HEK293T (cell line): ENCODE data around the gene SHISAL1.
"Not testable (repeated sequence)": the region's sequence is repeated elsewhere in the genome, so short reads cannot be mapped to it uniquely, and the experiment has no call there.

Source experiments
- CTCF ChIA-PET: fragments of 350-600 bp; formaldehyde crosslinking; extraction: SDS; loops from one replicate; lab custom pipeline; 2021; ENCODE audit warnings: antibody characterized with exemption, inconsistent platforms; lab: Yijun Ruan, JAX
- POLR2A ChIA-PET: fragments of 350-600 bp; formaldehyde crosslinking; extraction: SDS; loops from one replicate; lab custom pipeline; 2020; ENCODE audit warnings: antibody characterized with exemption, inconsistent platforms; lab: Yijun Ruan, JAX
- DNase-seq: peaks from one replicate; pipeline ENCODE4 v3.0.0; 2012; ENCODE audit warnings: mixed read lengths; ENCODE audit errors: extremely low spot score
- ARNT ChIP-seq: fragments of 450-650 bp; IDR thresholded peaks from 2 replicates; pipeline ENCODE4 v1.6.1; 2017; ENCODE audit warnings: mild to moderate bottlenecking
- BHLHE40 ChIP-seq: fragments of 450-650 bp; IDR thresholded peaks from 2 replicates; pipeline ENCODE4 v1.6.1; 2016; ENCODE audit warnings: mild to moderate bottlenecking, moderate library complexity, borderline replicate concordance
- CTBP1 ChIP-seq: fragments of 450-650 bp; IDR thresholded peaks from 2 replicates; pipeline ENCODE4 v1.6.1; 2016; ENCODE audit warnings: borderline replicate concordance
- ELF4 ChIP-seq: fragments of 450-650 bp; IDR thresholded peaks from 2 replicates; pipeline ENCODE4 v1.6.1; 2017; ENCODE audit warnings: antibody characterized with exemption
- FOXA1 ChIP-seq: fragments of 450-650 bp; IDR thresholded peaks from 2 replicates; pipeline ENCODE4 v1.6.1; 2016; ENCODE audit warnings: mild to moderate bottlenecking
- FOXK2 ChIP-seq: fragments of 450-650 bp; IDR thresholded peaks from 2 replicates; pipeline ENCODE4 v1.6.1; 2016; ENCODE audit warnings: mild to moderate bottlenecking
- FOXM1 ChIP-seq: fragments of 450-650 bp; IDR thresholded peaks from 2 replicates; pipeline ENCODE4 v1.6.1; 2017; ENCODE audit warnings: mild to moderate bottlenecking, borderline replicate concordance
- HDGF ChIP-seq: fragments of 450-650 bp; IDR thresholded peaks from 2 replicates; pipeline ENCODE4 v1.6.1; 2017; ENCODE audit warnings: antibody characterized with exemption, borderline replicate concordance
- L3MBTL2 ChIP-seq: fragments of 450-650 bp; conservative IDR thresholded peaks from 2 replicates; pipeline ENCODE4 v1.6.1; 2016; ENCODE audit warnings: mild to moderate bottlenecking
- LEF1 ChIP-seq: fragments of 450-650 bp; IDR thresholded peaks from 2 replicates; pipeline ENCODE4 v1.6.1; 2017; ENCODE audit warnings: mild to moderate bottlenecking, borderline replicate concordance
- NFRKB ChIP-seq: fragments of 450-650 bp; IDR thresholded peaks from 2 replicates; pipeline ENCODE4 v1.6.1; 2016; ENCODE audit warnings: mild to moderate bottlenecking, moderate library complexity
- SP1 ChIP-seq: fragments of 450-650 bp; IDR thresholded peaks from 2 replicates; pipeline ENCODE4 v1.6.1; 2017
- SUZ12 ChIP-seq: fragments of 450-650 bp; IDR thresholded peaks from 2 replicates; pipeline ENCODE4 v1.6.1; 2016; ENCODE audit warnings: mild to moderate bottlenecking
- TARDBP ChIP-seq: fragments of 450-650 bp; IDR thresholded peaks from 2 replicates; pipeline ENCODE4 v1.6.1; 2016
- ZNF384 ChIP-seq: fragments of 450-650 bp; IDR thresholded peaks from 2 replicates; pipeline ENCODE4 v1.6.1; 2016
- TF ChIP-seq, protein P1 (sequence below): fragments of 450-650 bp; IDR thresholded peaks from 2 replicates; pipeline ENCODE4 v1.6.1; 2016

Gene SHISAL1

GRCh38 chr22:44307509-44308169 lies 5.1 kb downstream of the SHISAL1 start:
- no peak for DNase-seq
- CTCF ChIA-PET, result no interaction called here
- TF ChIP-seq ARNT, result no peak
- no peak for TF ChIP-seq SUZ12
- TF ChIP-seq CTBP1, result no peak
- no peak for TF ChIP-seq HDGF
- TF ChIP-seq, protein P1, sequence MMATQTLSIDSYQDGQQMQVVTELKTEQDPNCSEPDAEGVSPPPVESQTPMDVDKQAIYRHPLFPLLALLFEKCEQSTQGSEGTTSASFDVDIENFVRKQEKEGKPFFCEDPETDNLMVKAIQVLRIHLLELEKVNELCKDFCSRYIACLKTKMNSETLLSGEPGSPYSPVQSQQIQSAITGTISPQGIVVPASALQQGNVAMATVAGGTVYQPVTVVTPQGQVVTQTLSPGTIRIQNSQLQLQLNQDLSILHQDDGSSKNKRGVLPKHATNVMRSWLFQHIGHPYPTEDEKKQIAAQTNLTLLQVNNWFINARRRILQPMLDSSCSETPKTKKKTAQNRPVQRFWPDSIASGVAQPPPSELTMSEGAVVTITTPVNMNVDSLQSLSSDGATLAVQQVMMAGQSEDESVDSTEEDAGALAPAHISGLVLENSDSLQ, result no peak
- no peak for TF ChIP-seq LEF1
- no peak for TF ChIP-seq FOXA1
- no peak for TF ChIP-seq FOXK2
- TF ChIP-seq BHLHE40, result no peak
- no peak for TF ChIP-seq ZNF384
- no peak for TF ChIP-seq TARDBP
- TF ChIP-seq NFRKB, result no peak
- TF ChIP-seq ELF4, result no peak
- no peak for TF ChIP-seq SP1
- no peak for TF ChIP-seq L3MBTL2
- TF ChIP-seq FOXM1, result no peak
- POLR2A ChIA-PET, result no interaction called here

DNA sequence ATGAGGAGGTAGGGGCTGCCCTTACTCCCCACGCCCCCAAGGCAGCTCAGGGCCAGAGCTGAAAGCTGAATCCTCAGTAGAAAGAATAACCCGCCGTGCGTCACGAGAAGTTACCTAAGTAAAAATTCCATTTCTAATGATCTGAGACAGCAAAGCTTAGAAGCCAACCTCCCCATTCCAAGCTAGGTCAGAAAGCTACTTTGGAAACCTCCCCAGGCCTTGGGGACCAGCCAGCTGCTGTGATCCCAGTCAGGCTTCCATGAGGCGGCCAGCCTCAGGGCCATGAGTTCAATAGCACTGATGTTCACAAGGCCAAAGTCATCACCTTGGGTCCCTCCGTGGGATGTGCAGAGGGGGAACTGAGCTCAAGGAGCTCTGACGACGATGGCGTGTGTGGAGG lies 6.9 kb downstream of the SHISAL1 start:
- ChIA-PET POLR2A (no interaction called here), CTCF (no interaction called here)
- no peak for TF ChIP-seq NFRKB
- no peak for TF ChIP-seq TARDBP
- no peak for DNase-seq

DNA sequence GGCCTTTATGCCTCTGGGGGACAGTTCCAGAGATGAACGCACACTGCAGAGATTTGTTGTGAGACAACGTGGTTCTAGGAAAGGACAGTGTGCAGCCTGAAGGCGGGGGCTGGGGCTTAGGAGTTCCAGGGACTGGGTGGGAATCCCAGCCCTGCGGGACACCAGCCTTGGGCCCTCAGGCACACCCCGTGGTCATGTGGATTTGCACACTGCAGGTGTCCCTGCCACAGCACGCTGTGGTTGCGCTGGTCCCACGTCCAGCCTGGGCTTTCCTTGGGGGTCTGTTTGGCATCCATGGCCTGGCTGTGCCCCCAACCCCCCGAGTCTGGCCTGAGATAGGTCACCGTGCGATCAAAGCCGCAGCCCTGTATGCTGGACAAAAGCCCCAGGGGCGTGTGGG lies 7.3 kb downstream of the SHISAL1 start:
- DNase-seq, result no peak
- ChIA-PET CTCF (no interaction called here), POLR2A (no interaction called here)
- TF ChIP-seq FOXA1 (no peak), ELF4 (no peak), CTBP1 (no peak), ZNF384 (no peak), L3MBTL2 (no peak), BHLHE40 (no peak), SUZ12 (no peak), NFRKB (no peak), HDGF (no peak), ARNT (no peak), LEF1 (no peak), SP1 (no peak), TARDBP (no peak), FOXM1 (no peak), FOXK2 (no peak)
- TF ChIP-seq, protein P1, result no peak

GRCh38 chr22:44304911-44305310 lies 7.8 kb downstream of the SHISAL1 start:
- no peak for TF ChIP-seq FOXK2
- TF ChIP-seq, protein P1, result no peak
- no peak for TF ChIP-seq FOXA1
- TF ChIP-seq ZNF384, result no peak
- TF ChIP-seq ARNT, result no peak
- TF ChIP-seq ELF4, result no peak
- no peak for TF ChIP-seq FOXM1
- no peak for TF ChIP-seq CTBP1
- no peak for TF ChIP-seq SUZ12
- no peak for TF ChIP-seq NFRKB
- CTCF ChIA-PET, result no interaction called here
- DNase-seq, result no peak
- POLR2A ChIA-PET, result interaction anchor here (0.7 kb wide), 1 partner anchor 26 kb away, joined by 3 read pairs; no protein-coding TSS in a partner anchor

DNA sequence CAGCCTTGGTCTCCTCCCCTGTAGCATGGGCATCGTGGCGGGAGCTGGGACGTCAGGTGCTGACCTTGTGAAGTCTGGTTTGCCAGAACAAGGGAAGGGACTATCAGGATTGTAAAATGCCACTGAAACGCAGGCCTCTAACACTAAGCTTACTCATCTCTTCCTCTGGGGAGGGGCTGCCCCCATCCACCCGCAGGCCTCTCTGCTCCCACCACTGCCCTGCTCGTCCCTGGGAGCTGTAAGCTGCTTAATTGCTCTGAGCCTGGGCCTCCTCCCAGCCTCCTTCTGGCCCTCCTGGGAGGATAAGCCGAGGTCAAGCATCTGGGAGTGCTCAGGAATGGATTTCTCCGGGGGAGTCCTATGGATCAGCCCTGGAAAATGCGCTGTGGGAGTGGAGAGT lies 8.4 kb downstream of the SHISAL1 start:
- DNase-seq, result no peak
- CTCF ChIA-PET, result no interaction called here

GRCh38 chr22:44302363-44302762 lies 10.4 kb downstream of the SHISAL1 start:
- DNase-seq, POLR2A ChIA-PET: not testable (repeated sequence)

More for the DNA sequence above, 8.4 kb downstream of the SHISAL1 start:
- POLR2A ChIA-PET, result interaction anchor here (0.7 kb wide), 1 partner anchor 27 kb away, joined by 3 read pairs; no protein-coding TSS in a partner anchor
- TF ChIP-seq FOXK2 (no peak), SP1 (no peak), FOXA1 (no peak), SUZ12 (no peak), ZNF384 (no peak), CTBP1 (no peak)

GRCh38 chr22:44301039-44301438 lies 11.7 kb downstream of the SHISAL1 start:
- no peak for DNase-seq
- ChIA-PET CTCF (no interaction called here), POLR2A (no interaction called here)
- TF ChIP-seq ELF4 (no peak), HDGF (no peak), LEF1 (no peak), TARDBP (no peak)

More at GRCh38 chr22:44302363-44302762, 10.4 kb downstream of the SHISAL1 start:
- CTCF ChIA-PET, result not testable (repeated sequence)
